SHP77 (cell line): ENCODE results near the gene VAT1L.
"Not testable (repeated sequence)": the region's sequence is repeated elsewhere in the genome, so short reads cannot be mapped to it uniquely, and the experiment has no call there.

Experiments used
- DNase-seq, 2 experiments: peaks; one replicate each; lab custom pipeline; 2025; lab: John Stamatoyannopoulos, UW

VAT1L gene

DNA sequence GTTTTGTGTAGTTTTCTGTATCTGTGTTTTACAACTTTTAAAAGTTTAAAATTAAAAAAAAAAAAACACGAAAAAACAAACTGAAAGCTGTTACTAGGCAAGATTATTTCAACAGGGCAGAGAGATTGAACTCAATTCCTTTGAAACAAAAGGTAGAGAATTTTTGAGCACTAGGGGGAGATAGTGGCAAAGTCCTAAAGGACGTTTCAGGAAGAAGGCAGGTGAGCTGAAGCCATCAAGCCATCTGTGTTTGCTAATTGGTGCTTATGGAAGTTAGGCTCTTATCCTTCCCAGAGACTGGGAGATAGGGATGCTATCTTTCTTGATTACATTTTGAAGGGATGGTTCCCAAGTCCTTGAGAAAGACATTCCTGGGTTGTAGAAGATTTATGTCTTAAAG is 163.4 kb downstream of the VAT1L start:
- DNase-seq: peak; percentile 55 to 59

DNA sequence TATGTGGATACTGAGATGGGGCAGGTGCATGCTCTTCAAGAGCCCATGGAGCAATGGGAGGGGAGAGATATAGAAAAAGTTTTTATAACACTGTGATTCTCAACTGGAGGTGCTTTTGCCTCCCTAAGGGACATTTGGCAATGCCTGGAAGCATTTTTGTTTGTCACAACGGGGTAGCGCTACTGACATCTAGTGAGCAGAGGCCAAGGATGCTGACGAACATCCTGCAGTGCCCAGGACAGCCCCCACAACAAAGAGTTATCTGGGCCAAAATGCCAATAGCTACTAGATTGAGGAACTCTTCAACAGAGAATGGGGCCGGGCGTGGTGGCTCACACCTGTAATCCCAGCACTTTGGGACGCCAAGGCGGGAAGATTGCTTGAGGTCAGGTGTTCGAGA is 166.8 kb downstream of the VAT1L start:
- no peak for DNase-seq

DNA sequence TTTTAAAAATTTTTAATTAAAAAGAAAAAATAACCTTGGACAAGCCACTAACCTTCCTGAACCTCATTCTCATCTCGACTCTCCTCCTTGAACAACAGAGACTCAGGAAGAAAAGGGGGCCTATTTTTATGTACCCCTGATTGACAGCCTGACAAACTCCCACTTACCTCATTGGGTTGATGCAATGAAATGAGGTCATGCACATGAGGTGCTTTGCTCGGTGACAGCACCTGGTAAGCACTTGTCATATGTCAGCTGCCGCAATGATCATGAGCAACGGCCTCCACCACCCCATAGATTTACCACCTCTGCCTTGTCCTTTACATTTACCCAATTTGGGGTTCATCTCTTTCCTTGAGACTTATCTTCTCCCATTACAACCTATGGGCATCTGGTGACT is 167.9 kb downstream of the VAT1L start:
- no peak for DNase-seq

- DNase-seq: no peak
These were observed 172.4 kb downstream of the VAT1L start for GRCh38 chr16:77960766-77961165.

DNA sequence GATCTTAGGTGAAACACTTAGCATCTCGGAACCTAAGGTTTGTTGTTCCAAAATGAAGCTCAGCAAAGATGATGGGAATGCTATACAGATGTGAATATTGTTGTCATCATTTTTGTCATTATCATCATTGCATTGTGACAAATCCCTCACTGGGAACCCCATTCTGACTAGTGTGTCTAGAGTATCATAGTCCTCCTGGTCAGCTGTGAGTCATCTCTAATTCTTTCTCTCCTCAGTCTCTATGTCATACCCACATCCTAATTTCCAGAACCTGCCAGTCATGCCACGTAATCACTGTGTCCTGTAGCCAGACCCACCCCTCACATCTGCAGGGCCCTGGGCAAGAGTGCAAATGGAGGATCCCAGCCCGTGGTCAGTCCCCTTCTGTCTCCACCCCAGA is 173.4 kb downstream of the VAT1L start:
- no peak for DNase-seq

- DNase-seq: no peak
These were observed 174.3 kb downstream of the VAT1L start for GRCh38 chr16:77962689-77963088.

- DNase-seq: no peak
These were observed 175.1 kb downstream of the VAT1L start for GRCh38 chr16:77963185-77964044.

- no peak for DNase-seq
These were observed 177.0 kb downstream of the VAT1L start for GRCh38 chr16:77965346-77965745.

DNA sequence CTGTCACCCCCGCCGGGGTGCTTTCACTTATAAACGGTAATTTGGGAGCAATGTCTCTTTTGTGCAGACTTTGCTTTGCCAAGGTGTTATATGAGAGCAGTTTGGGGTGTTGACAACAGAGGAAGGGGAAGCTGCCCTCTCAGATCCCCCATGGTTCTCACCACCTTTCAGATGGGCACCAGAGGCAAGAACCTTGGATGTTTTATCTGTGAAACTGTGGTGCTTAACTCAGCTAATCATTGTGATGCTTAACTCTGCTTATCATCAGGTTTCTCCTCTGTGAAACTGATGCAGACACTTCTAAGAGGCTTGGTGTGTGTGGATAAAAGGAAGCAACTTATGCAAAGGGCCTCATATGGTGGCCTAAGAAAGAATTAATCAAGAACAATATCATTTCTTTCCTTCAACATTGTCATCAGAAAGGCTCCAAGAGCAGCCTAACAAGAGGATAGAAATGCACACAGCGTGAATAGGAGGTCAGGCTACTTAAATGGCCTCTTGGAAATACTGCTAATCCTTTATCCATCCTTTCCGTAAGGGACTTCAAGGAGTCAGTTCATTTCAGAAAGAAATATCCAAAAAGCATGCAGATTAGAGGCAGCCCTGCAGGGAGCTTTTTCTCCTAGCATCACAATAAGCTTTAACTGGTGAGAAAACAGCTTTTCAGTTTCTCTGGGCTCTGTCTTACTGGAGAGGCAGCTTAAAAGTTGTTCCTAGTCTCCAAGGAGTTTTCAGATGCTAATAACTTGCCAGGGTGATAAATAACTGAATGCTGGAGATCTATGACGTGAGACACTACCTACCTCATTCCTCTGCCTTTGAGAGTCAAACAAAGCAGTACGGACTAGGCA is 178.9 kb downstream of the VAT1L start:
- no peak for DNase-seq

GRCh38 chr16:77969861-77970260 is 181.5 kb downstream of the VAT1L start:
- no peak for DNase-seq

DNA sequence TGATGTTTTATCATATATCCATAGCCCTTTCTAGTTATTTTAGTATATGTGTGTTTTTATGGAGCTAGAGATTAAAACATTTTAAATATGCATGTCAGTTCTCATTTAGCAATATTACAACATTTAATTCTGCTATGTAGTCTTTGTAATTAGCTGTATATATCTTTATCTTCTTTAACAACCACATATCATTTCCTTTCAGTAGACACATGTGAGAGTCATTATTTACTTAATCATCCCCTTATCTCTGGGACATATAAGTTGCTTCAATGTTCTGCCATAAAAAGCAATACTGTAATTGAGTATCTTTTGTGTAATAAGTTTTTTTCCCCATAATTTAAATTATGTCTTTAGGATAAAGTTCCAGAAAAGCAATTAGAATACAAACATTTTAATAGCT is 182.0 kb downstream of the VAT1L start:
- DNase-seq: no peak

DNA sequence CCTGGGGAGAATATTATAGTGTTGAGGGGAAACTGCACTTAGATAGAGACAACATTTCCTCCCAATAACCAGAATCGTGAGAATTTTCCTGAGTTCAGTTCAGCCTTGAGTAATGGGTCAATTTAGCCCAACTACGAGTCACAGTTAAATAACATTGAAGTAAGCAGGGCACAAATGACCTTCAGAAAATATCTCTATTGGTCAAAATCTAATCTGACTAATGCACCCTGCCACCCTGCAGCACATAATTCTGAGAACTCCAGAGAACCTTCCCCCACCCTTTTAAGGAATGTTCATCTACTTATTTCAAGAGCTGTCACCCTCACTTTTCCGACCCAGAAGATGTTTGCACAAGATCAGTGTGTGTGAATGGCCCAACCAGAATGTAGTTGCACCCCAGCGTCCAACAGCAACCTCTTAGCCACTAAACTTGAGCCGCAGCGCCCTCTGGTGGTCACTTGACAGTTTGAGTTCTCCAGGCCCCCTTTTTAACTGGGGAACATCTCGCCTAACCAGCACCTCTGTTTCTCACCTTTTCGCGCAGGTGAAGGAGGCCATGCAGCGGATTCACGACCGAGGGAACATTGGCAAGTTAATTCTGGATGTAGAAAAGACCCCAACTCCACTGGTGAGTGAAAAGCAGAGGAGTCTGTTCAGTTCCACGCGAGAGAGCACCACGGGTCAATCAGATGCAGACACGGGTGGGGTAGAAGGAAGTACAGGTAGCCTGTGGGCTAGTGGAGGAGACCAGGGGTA is 183.1 kb downstream of the VAT1L start:
- DNase-seq: peak; percentile 71 to 78

GRCh38 chr16:77972062-77972392 is 183.7 kb downstream of the VAT1L start:
- no peak for DNase-seq

DNA sequence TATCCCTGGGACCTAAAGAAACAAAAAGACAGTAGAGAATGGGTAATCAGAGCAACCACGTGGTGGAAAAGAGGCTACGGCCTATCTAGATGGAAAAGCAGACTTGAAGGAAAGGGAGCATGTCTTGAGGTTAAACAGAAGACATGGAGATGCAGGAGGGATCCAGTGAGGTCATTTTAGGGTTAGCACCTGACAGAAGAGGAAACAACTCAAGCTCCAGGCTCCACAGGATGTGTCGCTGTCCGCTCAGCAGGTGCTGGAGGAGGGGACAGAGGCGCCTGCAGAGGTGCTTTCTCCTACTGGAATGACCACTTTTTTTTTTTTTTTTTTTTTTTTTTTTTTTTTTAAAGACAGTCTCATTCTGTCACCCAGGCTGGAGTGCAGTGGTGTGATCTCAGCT is 186.5 kb downstream of the VAT1L start:
- DNase-seq: no peak

- no peak for DNase-seq
These were observed 187.6 kb downstream of the VAT1L start for GRCh38 chr16:77975942-77976341.

DNA sequence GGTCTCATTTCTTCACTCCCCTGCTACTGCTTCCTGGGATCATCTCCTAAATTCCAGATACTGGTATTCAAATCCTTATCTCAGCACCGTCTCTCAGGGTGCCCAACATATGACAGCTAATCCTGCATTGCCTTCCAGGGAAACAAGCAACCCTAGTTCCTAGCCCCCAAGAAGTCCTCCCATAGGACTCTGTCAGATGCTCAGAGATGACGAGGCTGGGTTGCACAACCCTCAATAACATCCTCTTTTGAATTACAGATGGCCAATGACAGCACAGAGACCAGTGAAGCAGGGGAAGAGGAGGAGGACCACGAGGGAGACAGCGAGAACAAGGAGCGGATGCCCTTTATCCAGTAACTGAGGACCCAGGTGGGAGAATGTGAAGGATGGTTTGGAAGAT is 189.0 kb downstream of the VAT1L start:
- no peak for DNase-seq

DNA sequence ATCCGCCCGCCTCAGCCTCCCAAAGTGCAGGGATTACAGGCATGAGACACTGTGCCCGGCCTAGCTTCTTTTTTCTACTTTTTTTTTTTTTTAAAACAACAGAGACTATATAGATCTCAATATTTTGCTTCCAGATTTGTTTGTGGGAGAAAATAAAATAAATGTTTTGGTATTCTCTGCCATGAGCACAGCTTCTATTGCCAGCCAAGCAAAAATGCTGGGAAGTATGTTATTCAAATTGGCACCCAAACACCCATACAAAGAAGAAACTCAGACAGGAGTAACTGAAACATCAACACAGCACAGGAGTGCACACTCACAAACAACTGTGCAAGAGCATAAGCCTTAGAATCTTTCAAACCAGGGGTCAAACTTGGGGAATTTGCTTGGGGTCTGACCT is 196.7 kb downstream of the VAT1L start:
- DNase-seq: no peak

DNA sequence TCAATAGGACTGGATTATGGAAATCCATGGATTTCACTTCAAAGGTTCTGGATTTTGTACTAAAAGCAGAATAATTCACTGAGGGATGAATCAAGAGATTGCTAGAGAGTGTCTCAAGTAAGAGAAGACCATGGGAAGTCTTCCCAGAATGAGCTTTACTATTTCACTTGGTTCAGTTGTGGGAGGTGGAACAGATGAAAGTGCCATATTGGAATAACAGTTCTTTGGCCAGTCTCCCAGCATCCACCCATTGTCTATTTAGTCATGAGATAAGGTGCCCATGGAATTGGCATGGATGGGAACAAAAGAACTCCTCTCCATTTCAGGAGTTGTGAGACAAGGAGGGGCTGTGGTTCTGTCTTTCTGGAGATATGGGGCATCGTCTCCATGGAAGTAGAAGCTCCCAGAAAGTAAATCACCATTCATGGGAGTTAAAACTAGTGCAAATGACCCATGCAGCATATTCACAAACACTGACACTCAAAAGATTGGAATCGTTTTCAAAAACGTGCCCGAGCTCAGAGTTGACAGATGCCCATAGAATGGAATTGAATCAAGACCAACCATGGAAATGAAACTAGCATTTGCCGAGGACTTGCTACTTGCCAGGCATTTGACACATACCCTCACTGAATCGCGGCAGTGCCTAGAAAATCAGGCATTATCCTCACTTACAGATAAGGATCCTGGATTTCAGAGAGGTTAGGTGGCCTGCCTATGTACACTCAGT is 197.8 kb downstream of the VAT1L start:
- no peak for DNase-seq

DNA sequence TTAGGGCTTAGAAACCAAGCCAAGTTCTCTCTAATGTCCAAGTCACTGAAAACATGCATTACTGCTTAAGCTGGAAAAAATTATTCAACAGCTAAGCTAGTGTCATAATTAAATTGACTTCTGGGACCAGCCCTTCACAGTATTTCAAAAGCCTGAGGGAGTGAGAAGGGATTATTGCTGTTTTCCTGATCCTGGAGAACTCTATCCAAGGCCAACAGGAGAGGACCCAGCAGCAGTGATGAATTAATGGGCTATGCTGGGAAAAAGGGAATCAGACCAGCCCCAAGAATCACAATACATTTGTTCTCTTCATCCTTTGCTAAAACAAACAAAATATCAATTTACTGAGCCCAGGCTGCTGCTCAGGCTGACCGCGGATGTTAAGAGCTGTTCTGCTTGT is 199.4 kb downstream of the VAT1L start:
- DNase-seq: no peak

DNA sequence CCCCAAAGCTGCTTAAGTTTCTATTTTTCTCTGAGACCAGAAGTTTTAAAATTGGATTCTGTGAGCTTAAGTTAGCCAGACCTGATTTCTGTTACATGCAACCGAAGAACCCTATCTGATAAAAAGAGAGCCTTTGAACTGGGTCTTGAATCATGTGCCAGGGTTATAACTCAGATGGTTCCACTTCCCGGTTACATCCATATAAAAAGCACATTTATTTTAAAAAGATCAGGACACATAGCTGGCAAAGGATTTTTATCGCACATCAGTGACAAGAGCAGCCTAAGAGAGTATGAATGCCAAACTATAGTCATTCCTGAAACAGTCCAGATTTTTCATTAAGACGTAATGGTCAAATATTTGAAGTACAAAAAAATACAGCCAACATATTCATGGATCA is 201.5 kb downstream of the VAT1L start:
- no peak for DNase-seq

- DNase-seq: no peak
These were observed 203.3 kb downstream of the VAT1L start for GRCh38 chr16:77991701-77992100.

DNA sequence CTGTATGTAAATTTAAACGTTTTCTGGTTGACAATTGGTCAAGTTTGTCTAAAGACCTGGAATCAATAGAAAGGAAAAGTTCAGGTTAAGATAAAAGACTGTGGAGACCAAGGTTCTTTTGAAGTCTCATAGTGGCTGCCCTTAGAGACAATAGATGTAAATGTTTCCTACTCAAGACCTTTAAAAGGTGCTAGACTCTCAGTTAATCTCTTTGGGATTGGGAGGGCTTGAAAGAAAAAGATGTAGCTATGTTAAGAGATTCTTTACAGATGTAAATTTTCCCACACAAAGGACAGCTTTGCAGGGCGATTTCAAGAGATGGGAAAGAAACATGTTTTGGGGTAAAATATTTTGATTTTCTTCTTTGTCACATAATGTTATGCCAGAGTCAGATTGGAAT is 204.0 kb downstream of the VAT1L start:
- DNase-seq: not testable (repeated sequence)
